NCI-H2196 (cell line): ENCODE measurements around the gene C15orf39.

Experiments
- DNase-seq: peaks from one replicate; lab custom pipeline; 2025; ENCODE audit not compliant: unreplicated experiment; lab: John Stamatoyannopoulos, UW

C15orf39 gene

DNA sequence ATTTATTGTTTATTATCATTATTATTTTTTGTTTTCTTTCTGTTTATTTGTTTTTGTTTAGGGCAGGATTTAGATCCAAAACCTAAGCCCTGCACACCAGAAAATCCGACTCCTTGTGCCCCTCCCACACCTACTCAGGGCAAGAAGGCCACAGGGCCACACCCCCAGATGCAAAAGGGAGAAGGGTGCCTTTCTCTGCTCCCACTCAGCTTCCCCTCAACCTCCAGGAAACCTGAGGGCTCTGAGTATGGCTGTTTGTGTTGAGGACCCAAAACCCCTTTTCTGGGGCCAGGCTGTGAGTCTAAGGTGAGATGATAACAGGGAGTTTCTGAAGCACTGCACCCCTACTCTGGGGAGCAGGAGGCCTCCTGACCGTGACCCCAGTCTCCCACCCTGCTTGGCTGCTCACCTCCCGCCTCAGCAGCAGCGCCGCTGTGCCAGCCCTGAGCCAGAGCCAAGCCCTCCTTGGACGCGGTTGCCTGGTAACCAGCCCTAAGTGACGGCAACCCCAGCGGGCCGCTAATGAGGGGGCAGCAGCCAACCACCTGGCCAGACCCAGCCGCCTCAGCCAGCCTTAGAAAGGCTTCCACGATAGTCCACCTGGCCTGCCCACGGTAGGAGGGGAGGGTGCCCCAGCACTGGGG, 6.4 kb upstream of the C15orf39 start:
- peak; percentile 71 for DNase-seq

DNA sequence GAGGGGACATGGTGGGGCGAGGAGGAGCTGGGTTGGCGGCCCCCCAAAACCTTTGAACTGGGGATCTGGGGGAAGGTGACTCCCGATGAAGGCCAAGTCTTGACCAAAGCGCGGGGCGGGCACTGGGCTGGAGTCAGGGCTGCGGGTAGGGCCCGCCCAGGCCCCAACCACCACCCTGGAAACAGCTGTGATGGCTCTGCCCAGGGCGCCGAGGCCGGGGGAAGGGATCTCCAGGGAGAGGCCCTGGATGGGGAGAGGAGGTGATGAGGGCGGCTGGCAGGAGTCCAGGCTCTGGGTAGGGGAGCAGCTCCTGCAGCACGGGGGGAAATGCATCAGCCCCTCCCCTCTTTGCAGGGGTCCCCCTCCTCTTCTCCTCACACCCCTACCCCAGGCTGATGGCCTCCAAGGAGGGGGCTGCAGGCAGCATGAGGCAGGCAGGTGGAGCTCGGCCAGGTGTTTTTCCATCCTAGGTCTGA, 5.9 kb upstream of the C15orf39 start:
- DNase-seq = peak; percentile 69

GRCh38 chr15:75197062-75197630, 4.5 kb upstream of the C15orf39 start:
- no peak for DNase-seq

- peak; percentile 78 for DNase-seq
Observed at GRCh38 chr15:75198560-75199356, 2.9 kb upstream of the C15orf39 start.

DNA sequence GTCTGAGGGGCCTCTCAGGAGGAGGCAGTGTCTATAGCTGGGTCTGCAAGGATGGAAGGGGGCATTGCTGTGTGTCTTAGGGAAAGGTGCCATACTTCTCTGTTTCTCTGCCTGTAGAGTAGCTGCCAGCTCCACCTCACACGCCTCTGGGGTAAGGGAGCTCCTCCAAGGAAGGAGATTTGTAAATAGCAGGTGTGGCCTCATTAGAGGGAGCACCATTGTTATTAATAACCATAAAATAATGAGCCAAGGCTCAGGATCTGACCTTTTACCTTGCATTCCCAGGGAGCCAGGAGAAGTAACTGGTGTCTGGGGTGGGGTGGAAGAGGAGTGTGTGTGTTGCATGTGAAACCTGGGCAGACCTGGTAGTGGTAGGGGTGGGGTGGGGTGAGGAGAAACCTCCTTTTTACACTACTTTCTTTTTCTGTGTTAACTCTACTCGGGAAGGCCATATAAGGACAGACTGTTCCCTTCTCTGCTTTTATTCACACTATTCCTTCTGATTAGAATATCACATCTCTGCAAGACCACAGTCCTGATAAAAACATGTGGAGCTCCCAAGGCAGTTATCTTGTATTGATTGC, 2.2 kb upstream of the C15orf39 start:
- no peak for DNase-seq

DNA sequence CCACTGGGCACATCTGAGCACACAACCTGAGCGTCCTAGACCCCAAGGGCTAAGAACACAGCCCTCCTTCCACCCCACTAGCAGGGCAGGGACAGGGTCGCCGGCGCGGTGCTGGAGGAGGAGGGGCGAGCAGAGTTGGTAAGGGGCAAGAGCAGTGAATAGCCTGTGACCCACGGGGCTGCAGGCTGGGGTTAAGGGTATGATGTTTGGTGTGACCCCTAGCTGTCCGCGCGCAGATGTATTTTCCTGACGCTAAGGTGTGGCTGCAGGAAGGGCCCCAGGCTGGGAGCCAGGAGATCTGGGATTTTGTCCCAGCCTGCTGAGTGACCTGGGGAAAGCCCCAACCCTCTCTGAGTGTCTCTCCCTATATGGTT, 1.3 kb upstream of the C15orf39 start:
- no peak for DNase-seq

- DNase-seq = peak; percentile 68
Observed at GRCh38 chr15:75200765-75201615, 692 bp upstream of the C15orf39 start.

DNA sequence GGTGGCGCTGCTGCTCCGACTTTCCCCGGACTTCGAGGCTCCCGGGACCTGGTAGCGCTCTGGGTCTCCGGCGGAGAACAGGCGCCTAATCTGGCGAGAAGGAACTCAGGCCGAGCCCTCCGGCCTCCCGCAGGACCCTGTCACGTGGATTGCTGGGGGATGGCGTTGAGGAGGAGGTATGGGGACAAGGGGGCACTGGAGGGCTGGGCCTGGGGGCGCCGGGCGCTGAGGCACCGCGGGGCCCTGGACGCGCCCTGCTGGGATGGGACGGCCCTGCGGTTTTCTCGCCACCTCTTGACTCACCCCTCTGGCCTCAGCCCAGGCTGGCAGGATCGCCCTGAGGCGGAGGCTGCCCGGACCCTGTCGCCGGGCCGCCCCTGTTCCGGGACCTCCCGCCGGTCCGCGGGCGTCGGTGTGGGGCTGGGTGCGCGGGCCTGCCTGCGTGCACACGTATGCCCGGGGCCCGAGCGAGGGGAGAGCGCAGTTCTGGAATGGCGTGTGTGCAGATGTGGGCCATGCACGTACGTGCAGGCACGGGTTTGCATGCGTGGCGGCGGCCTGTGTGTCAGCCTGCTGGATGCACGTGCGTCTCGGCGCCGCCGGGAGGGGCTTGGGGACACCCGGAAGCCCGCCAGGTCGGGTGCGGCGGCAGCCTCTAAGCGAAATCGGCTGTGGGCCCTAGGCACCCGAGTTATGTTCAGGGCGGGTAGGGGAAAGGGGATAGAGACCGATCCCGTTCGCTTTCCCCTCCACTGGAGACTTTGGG, 752 bp downstream of the C15orf39 start:
- no peak for DNase-seq

DNA sequence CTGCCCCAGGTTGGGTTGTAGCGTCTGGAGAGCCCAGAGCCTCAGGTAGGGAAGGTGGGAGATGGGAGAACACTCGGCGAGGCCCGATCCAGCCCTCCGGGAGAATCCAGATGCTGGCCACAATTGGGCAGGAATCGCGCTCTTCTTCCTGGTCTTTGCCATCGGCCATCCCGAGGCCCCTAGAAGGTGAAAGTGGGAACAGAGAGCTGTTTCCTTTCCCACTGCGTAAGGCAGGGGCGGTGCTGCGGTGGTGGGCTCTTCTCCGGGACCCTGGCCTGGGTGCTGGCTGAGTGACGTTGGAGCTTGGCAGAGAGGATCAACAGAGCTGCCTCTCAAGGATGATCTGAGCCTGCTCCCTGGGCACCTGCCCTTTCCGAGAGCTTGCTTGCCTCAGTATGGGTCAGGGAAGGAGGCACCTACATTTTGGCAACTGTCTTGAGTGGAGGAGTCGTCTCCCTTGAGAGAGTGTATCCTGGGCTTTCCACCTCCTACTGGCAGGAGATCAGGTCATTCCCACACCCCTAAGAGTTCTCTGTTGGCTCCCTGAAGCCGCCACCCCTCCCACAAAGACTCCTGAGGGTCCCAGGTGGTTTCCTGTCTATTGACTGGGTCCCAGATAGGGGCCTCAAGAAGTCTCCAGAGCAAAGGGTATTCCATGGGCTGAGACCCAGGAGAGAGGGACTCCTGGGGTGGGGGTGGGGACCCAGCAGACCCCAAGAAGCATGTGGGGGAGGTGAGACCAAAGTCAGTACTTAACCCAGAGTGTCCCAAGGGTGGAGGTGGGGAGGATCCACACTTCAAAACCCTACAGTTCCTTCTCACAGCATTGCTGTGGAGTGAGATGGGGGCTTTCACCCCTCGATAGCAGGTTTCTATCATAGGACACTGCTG, 1.6 kb downstream of the C15orf39 start:
- no peak for DNase-seq

GRCh38 chr15:75203908-75204263, 2.2 kb downstream of the C15orf39 start:
- no peak for DNase-seq

GRCh38 chr15:75204340-75205063, 2.8 kb downstream of the C15orf39 start:
- peak; percentile 83 for DNase-seq

- DNase-seq = no peak
Observed at GRCh38 chr15:75205064-75205395, 3.3 kb downstream of the C15orf39 start.

GRCh38 chr15:75206006-75206405, 4.3 kb downstream of the C15orf39 start:
- no peak for DNase-seq

- DNase-seq = no peak
Observed at GRCh38 chr15:75206803-75207617, 5.3 kb downstream of the C15orf39 start.

GRCh38 chr15:75207618-75208500, 6.2 kb downstream of the C15orf39 start:
- DNase-seq = no peak

DNA sequence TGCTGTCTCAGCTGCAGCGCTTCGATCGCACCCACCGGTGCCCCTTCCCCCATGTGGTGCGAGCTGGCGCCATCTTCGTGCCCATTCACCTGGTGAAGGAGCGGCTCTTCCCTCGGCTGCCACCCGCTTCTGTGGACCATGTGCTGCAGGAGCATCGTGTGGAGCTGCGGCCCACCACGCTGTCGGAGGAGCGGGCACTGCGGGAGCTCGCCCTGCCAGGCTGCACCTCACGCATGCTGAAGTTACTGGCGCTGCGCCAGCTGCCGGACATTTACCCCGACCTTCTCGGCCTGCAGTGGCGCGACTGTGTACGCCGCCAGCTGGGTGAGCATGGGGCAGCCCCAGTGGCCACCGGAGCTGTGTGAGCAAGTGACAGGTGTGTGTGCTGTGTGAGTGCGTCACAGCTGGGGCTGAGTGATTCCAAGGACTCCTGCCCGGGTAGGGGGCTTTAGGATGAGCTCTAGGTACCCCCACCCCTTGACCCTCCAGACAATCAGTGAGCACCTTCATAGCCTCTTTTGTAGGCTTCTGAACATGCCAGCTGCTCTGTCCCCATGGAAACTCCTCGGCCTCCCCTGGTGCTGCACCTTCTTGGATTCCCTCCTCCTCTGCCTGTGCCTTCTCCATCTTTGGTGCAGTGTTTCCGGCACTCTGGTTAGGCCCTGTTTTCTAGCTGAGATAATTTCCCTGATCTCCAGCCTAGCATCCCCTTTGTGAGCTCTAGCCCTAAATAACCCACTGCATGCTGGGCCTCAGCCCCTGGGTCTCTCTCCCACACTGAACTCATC, 7.0 kb downstream of the C15orf39 start:
- DNase-seq = no peak
